Measurements from ENCODE around the gene RALGAPB. TPM values are rescaled to one million over a fixed set of nuclear protein-coding genes. Genes with fewer than 3 reads are reported as not detected.

Gene RALGAPB
- total and polyA plus RNA-seq, 11 donors = 7.6 to 31.4 (median 26.0) TPM

- no peaks in the 10 kb centered on the region for H3K4me1 ChIP-seq
- ATAC-seq (no peak), DNase-seq (no peak)
- TF ChIP-seq, protein P1, sequence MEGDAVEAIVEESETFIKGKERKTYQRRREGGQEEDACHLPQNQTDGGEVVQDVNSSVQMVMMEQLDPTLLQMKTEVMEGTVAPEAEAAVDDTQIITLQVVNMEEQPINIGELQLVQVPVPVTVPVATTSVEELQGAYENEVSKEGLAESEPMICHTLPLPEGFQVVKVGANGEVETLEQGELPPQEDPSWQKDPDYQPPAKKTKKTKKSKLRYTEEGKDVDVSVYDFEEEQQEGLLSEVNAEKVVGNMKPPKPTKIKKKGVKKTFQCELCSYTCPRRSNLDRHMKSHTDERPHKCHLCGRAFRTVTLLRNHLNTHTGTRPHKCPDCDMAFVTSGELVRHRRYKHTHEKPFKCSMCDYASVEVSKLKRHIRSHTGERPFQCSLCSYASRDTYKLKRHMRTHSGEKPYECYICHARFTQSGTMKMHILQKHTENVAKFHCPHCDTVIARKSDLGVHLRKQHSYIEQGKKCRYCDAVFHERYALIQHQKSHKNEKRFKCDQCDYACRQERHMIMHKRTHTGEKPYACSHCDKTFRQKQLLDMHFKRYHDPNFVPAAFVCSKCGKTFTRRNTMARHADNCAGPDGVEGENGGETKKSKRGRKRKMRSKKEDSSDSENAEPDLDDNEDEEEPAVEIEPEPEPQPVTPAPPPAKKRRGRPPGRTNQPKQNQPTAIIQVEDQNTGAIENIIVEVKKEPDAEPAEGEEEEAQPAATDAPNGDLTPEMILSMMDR (IDR thresholded peaks at IDR 0.05) = no peak
- no peak for TF ChIP-seq POLR2A (IDR thresholded peaks at IDR 0.05)
- no peak overlapping the region for H3K27ac ChIP-seq
- peaks cover 0 to 35% (median 10%) of the 10 kb centered on the region in 9 donors for H3K27me3 ChIP-seq
- intact Hi-C loops (cut with DNase I) = no loop called here
- H3K4me3 ChIP-seq = no peak overlapping the region
- 60 to 71% (median 65%) methylated on average over 9 of the region's 9 CpGs for WGBS, 4 donors
- no peaks in the 10 kb centered on the region for H3K36me3 ChIP-seq
- H3K9me3 ChIP-seq = peaks cover 0 to 11% (median 0%) of the 10 kb centered on the region in 12 donors
Measured at GRCh38 chr20:38620441-38620840, 147.8 kb downstream of the RALGAPB start.

DNA sequence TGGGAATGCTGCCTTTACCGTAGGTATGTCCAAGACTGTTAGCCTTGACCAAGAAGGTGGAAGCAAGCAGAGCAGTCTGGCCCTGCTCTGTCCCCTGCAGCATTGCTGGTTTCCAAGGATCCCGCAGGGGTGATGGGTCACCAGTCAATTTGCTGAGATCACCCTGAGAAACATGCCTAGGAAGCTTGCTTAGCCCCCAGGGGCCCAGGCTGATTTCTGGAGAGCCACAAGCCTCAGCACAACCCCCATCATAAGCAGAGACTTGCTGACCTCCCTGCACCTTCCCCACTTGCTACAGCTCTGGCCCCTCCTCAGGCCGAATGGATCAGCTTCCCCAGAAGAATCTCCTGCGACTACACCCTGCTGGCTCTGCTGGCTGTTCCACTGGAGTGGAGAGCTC is 150.4 kb downstream of the RALGAPB start:
- no peak for DNase-seq
- ATAC-seq = no peak
- Histone ChIP-seq H3K27ac (no peak overlapping the region), H3K9me3 (peaks cover 0 to 11% (median 0%) of the 10 kb centered on the region in 12 donors), H3K27me3 (peaks cover 0 to 19% (median 0%) of the 10 kb centered on the region in 9 donors), H3K4me3 (no peak overlapping the region), H3K4me1 (no peaks in the 10 kb centered on the region), H3K36me3 (no peaks in the 10 kb centered on the region)
- intact Hi-C loops (cut with DNase I) = no loop called here
- no peak for TF ChIP-seq POLR2A (IDR thresholded peaks at IDR 0.05)
- TF ChIP-seq, protein P1 (IDR thresholded peaks at IDR 0.05) = no peak
- 52 to 62% (median 58%) methylated on average over 2 to 4 of the region's 4 CpGs for WGBS, 4 donors

DNA sequence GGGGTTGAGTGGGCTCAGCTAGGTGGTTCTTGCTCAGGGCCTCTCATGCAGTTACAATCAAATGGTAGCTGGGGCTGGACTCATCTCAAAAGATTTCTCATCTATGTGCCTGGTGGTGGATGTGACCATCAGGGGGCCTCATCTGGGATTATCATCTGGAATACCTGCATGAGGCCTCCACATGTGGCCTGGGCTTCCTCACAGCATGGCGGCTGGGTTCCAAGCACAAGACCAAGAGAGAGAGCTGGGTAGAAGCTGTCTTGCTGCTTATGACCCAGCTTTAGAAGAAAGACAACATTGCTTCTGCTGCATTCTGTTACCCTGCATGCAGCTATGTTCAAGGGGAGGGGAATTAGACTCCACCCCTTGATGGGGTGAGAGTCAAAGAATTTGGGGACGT is 151.4 kb downstream of the RALGAPB start:
- Histone ChIP-seq H3K4me1 (no peaks in the 10 kb centered on the region), H3K36me3 (no peaks in the 10 kb centered on the region), H3K27ac (no peak overlapping the region), H3K27me3 (peaks cover 0 to 10% (median 0%) of the 10 kb centered on the region in 9 donors), H3K4me3 (no peak overlapping the region), H3K9me3 (peaks cover 0 to 11% (median 0%) of the 10 kb centered on the region in 12 donors)
- intact Hi-C loops (cut with DNase I) = no loop called here
- WGBS, 4 donors = 59 to 92% (median 85%) methylated on average over 1 to 2 of the region's 2 CpGs
- DNase-seq (no peak), ATAC-seq (no peak)
- TF ChIP-seq, protein P1 (IDR thresholded peaks at IDR 0.05) = no peak
- no peak for TF ChIP-seq POLR2A (IDR thresholded peaks at IDR 0.05)

DNA sequence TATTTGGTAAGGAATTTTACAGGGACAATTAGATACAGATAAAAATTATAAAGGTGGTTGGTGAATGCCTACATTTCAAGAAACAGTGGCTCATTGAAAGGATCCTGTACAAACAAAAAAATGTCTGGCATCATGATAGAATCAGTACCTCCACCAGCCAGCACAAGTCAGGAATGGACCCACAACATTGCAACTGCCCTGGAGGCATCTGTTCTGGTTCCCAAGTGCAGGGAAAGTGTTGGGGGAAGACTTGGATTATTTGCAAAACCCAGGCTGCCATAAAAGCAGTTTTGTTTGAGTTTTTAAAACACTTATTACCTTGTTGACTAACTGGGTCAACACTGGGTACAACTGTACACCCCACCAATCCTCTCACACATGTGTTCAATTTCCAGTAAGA is 153.3 kb downstream of the RALGAPB start:
- intact Hi-C loops (cut with DNase I) = no loop called here
- H3K27ac ChIP-seq = no peak overlapping the region
- H3K9me3 ChIP-seq = peaks cover 0 to 11% (median 0%) of the 10 kb centered on the region in 12 donors
- DNase-seq = no peak
- TF ChIP-seq POLR2A (IDR thresholded peaks at IDR 0.05) = no peak
- TF ChIP-seq, protein P1 (IDR thresholded peaks at IDR 0.05) = no peak
- ATAC-seq = no peak
- H3K4me1 ChIP-seq = no peaks in the 10 kb centered on the region
- H3K27me3 ChIP-seq = peaks cover 0 to 4% (median 0%) of the 10 kb centered on the region in 9 donors
- no peaks in the 10 kb centered on the region for H3K36me3 ChIP-seq
- no peak overlapping the region for H3K4me3 ChIP-seq

Data from heart left ventricle (tissue), 16 donors.